Bone marrow (tissue), 2 donors: Measurements from ENCODE around the gene ALDOB.

Experiments
- DNase-seq, 2 donors: peaks; one replicate each; lab custom pipeline; 2025; lab: John Stamatoyannopoulos, UW

The ALDOB gene

GRCh38 chr9:101455656-101456240 lies 20.2 kb upstream of the ALDOB start:
- DNase-seq, result no peak

GRCh38 chr9:101453776-101454570 lies 18.4 kb upstream of the ALDOB start:
- no peak for DNase-seq

GRCh38 chr9:101451498-101451897 lies 15.9 kb upstream of the ALDOB start:
- DNase-seq, result no peak

GRCh38 chr9:101450931-101451330 lies 15.4 kb upstream of the ALDOB start:
- no peak for DNase-seq

- peak in 1 of 2 donors; percentile 12 for DNase-seq
Observed at GRCh38 chr9:101449071-101449721, 13.6 kb upstream of the ALDOB start.

- no peak for DNase-seq
Observed at GRCh38 chr9:101448680-101449070, 13.1 kb upstream of the ALDOB start.

GRCh38 chr9:101446732-101447131 lies 11.2 kb upstream of the ALDOB start:
- DNase-seq, result no peak

- DNase-seq, result no peak
Observed at GRCh38 chr9:101445353-101446029, 9.9 kb upstream of the ALDOB start.

- no peak for DNase-seq
Observed at GRCh38 chr9:101443364-101443771, 7.8 kb upstream of the ALDOB start.

GRCh38 chr9:101442736-101443135 lies 7.2 kb upstream of the ALDOB start:
- no peak for DNase-seq

- DNase-seq, result no peak
Observed at GRCh38 chr9:101442318-101442717, 6.7 kb upstream of the ALDOB start.

GRCh38 chr9:101440714-101441230 lies 5.2 kb upstream of the ALDOB start:
- no peak for DNase-seq

- DNase-seq, result no peak
Observed at GRCh38 chr9:101438523-101438922, 2.9 kb upstream of the ALDOB start.

- DNase-seq, result no peak
Observed at GRCh38 chr9:101437806-101438232, 2.2 kb upstream of the ALDOB start.

GRCh38 chr9:101434998-101435397 lies 576 bp downstream of the ALDOB start:
- no peak for DNase-seq

GRCh38 chr9:101433229-101433628 lies 2.3 kb downstream of the ALDOB start:
- no peak for DNase-seq

GRCh38 chr9:101432740-101433139 lies 2.8 kb downstream of the ALDOB start:
- no peak for DNase-seq

GRCh38 chr9:101432171-101432570 lies 3.4 kb downstream of the ALDOB start:
- no peak for DNase-seq

- no peak for DNase-seq
Observed at GRCh38 chr9:101429736-101430135, 5.8 kb downstream of the ALDOB start.

GRCh38 chr9:101428909-101429308 lies 6.7 kb downstream of the ALDOB start:
- no peak for DNase-seq

- no peak for DNase-seq
Observed at GRCh38 chr9:101427957-101428655, 7.5 kb downstream of the ALDOB start.

GRCh38 chr9:101427358-101427757 lies 8.2 kb downstream of the ALDOB start:
- DNase-seq, result no peak
